CD4-positive, alpha-beta memory T cell (primary cell): ENCODE results near the gene SPOCK3. TPM values are rescaled to one million over a fixed set of nuclear protein-coding genes. Genes with fewer than 3 reads are reported as not detected.

Experiments
- CTCF ChIA-PET: fragments of 350-600 bp; sonication (Branson Sonifier 250); formaldehyde crosslinking; loops from one replicate; lab custom pipeline; 2021; ENCODE audit warnings: inconsistent platforms; ENCODE audit not compliant: partially characterized antibody; lab: Charles Lee
- POLR2A ChIA-PET: fragments of 350-600 bp; sonication (Branson Sonifier 250); formaldehyde crosslinking; loops from one replicate; lab custom pipeline; 2021; ENCODE audit not compliant: partially characterized antibody; lab: Charles Lee
- DNase-seq, 5 donors: peaks; one replicate each; pipeline versions ENCODE4 v3.0.0 to v3.0.0-alpha.2; 2020 to 2022; ENCODE audit warnings: mixed read lengths in 1 of 5
- H3K27ac ChIP-seq: one replicate; pipeline ENCODE4 v1.7.0; 2013; ENCODE audit warnings: low read depth, low read length
- H3K27me3 ChIP-seq: 2 replicates; pipeline ENCODE4 v1.7.0; 2013; ENCODE audit warnings: mild to moderate bottlenecking, low read length, moderate library complexity; ENCODE audit not compliant: insufficient read depth
- H3K36me3 ChIP-seq: 2 replicates; pipeline ENCODE4 v1.7.0; 2013; ENCODE audit warnings: mild to moderate bottlenecking, low read length, moderate library complexity; ENCODE audit not compliant: insufficient read depth
- H3K4me1 ChIP-seq: 2 replicates; pipeline ENCODE4 v1.7.0; 2013; ENCODE audit warnings: mild to moderate bottlenecking, low read length, moderate library complexity; ENCODE audit not compliant: insufficient read depth
- H3K4me3 ChIP-seq, 2 donors: one replicate each; pipeline ENCODE4 v1.7.0; 2013; ENCODE audit warnings: low read length in 2 of 2, mild to moderate bottlenecking in 1 of 2
- H3K9me3 ChIP-seq, 2 donors: one replicate each; pipeline ENCODE4 v1.7.0; 2013; ENCODE audit warnings: low read length in 2 of 2, control low read depth in 1 of 2; ENCODE audit not compliant: control insufficient read depth in 1 of 2
- H3K27ac Mint-ChIP-seq, 7 donors: one replicate each; pipeline ENCODE4 v1.8.0; 2020 to 2021; ENCODE audit warnings: mixed read lengths in 7 of 7, mild to moderate bottlenecking in 6 of 7, inconsistent platforms in 3 of 7, moderate library complexity in 3 of 7
- H3K27me3 Mint-ChIP-seq, 2 donors: one replicate each; pipeline ENCODE4 v1.8.0; 2020 to 2021; ENCODE audit warnings: mixed read lengths in 2 of 2
- H3K36me3 Mint-ChIP-seq, 2 donors: one replicate each; pipeline ENCODE4 v1.8.0; 2020 to 2021; ENCODE audit warnings: mixed read lengths in 2 of 2, inconsistent platforms in 1 of 2, mild to moderate bottlenecking in 1 of 2
- H3K4me1 Mint-ChIP-seq, 4 donors: one replicate each; pipeline ENCODE4 v1.8.0; 2020 to 2021; ENCODE audit warnings: mixed read lengths in 4 of 4, mild to moderate bottlenecking in 1 of 4
- H3K4me3 Mint-ChIP-seq, 8 donors: one replicate each; pipeline ENCODE4 v1.8.0; 2020 to 2021; ENCODE audit warnings: mixed read lengths in 8 of 8, mild to moderate bottlenecking in 7 of 8, moderate library complexity in 6 of 8, inconsistent platforms in 3 of 8
- H3K9me3 Mint-ChIP-seq, 8 donors: one replicate each; pipeline ENCODE4 v1.8.0; 2020 to 2021; ENCODE audit warnings: mixed read lengths in 8 of 8, mild to moderate bottlenecking in 5 of 8, inconsistent platforms in 3 of 8, moderate library complexity in 1 of 8
- intact Hi-C: fragments of 100-400 bp; cut with micrococcal nuclease; formaldehyde crosslinking; loops from one replicate; pipeline ENCODE4 v1.15.1; 2023
- polyA plus RNA-seq, 2 donors: library from polyadenylated mRNA; unstranded; fragments of 300-500 nt; fragmentation: Illumina TruSeq; gene quantifications; one replicate each; pipeline ENCODE4 v1.2.3, GENCODE V29; 2021
- total RNA-seq, 2 experiments: library from RNA; stranded (reverse); gene quantifications; one replicate each; pipeline ENCODE4 v1.2.3, GENCODE V29; 2021

SPOCK3 gene
- total and polyA plus RNA-seq, 4 experiments from 2014 or later, result not detected

DNA sequence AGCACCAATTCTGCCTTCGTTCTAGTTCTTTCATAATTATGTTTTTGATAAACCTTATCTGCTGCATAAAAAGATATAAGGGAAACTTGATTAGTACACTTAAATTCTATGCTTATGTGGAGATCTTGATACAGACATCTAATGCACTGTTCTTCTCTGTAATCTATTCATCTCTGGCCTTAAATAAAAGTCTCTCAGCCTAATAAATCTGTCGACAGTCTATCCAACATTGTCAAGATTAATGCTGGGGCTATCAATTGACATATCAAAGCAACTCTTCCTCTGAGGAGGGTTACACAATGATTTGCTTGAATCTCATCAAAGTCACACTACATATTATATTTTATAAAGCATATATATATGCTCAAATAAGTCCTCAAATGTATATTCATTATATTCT, 545.5 kb downstream of the SPOCK3 start:
- H3K27ac Mint-ChIP-seq, result no peak overlapping the region

GRCh38 chr4:166687828-166688227, 546.5 kb downstream of the SPOCK3 start:
- ChIA-PET CTCF (no interaction called here), POLR2A (no interaction called here)
- Mint-ChIP-seq H3K4me1 (no peaks in the 10 kb centered on the region), H3K9me3 (peaks cover 0 to 6% (median under 1%) of the 10 kb centered on the region in 8 donors), H3K27ac (no peak overlapping the region), H3K4me3 (no peak overlapping the region), H3K27me3 (no peaks in the 10 kb centered on the region), H3K36me3 (no peaks in the 10 kb centered on the region)
- Histone ChIP-seq H3K36me3 (no peaks in the 10 kb centered on the region), H3K27me3 (no peaks in the 10 kb centered on the region), H3K4me3 (no peak overlapping the region), H3K27ac (no peak overlapping the region), H3K9me3 (no peaks in the 10 kb centered on the region), H3K4me1 (no peaks in the 10 kb centered on the region)
- DNase-seq, result no peak
- intact Hi-C loops, result no loop called here

More for the DNA sequence above, 545.5 kb downstream of the SPOCK3 start:
- ChIA-PET CTCF (no interaction called here), POLR2A (no interaction called here)
- Histone ChIP-seq H3K4me1 (no peaks in the 10 kb centered on the region), H3K36me3 (no peaks in the 10 kb centered on the region), H3K27me3 (no peaks in the 10 kb centered on the region), H3K9me3 (no peaks in the 10 kb centered on the region), H3K27ac (no peak overlapping the region), H3K4me3 (no peak overlapping the region)
- Mint-ChIP-seq H3K36me3 (no peaks in the 10 kb centered on the region), H3K4me3 (no peak overlapping the region), H3K9me3 (peaks cover 0 to 6% (median 0%) of the 10 kb centered on the region in 8 donors), H3K4me1 (no peaks in the 10 kb centered on the region), H3K27me3 (no peaks in the 10 kb centered on the region)
- DNase-seq, result no peak
- intact Hi-C loops, result no loop called here
